Activated naive CD8-positive, alpha-beta T cell treated with anti-CD3 and anti-CD28 coated beads for 36 hours (primary cell): ENCODE data around the gene CST8. TPM values are rescaled to one million over a fixed set of nuclear protein-coding genes. Genes with fewer than 3 reads are reported as not detected.
A peak's percentile ranks its signal among the peaks of the same experiment; 100 is the strongest.

Experiments
- DNase-seq: peaks from one replicate; pipeline ENCODE4 v3.0.0; 2021
- H3K27ac Mint-ChIP-seq: one replicate; pipeline ENCODE4 v1.8.0; 2022; ENCODE audit warnings: mild to moderate bottlenecking, moderate library complexity, mixed read lengths
- H3K27me3 Mint-ChIP-seq: one replicate; pipeline ENCODE4 v1.8.0; 2022; ENCODE audit warnings: mild to moderate bottlenecking, mixed read lengths
- H3K36me3 Mint-ChIP-seq: one replicate; pipeline ENCODE4 v1.8.0; 2021; ENCODE audit warnings: mild to moderate bottlenecking, mixed read lengths
- H3K4me1 Mint-ChIP-seq: one replicate; pipeline ENCODE4 v1.8.0; 2021; ENCODE audit warnings: mixed read lengths
- H3K4me3 Mint-ChIP-seq: one replicate; pipeline ENCODE4 v1.8.0; 2022; ENCODE audit warnings: mild to moderate bottlenecking, moderate library complexity, mixed read lengths
- H3K9me3 Mint-ChIP-seq: one replicate; pipeline ENCODE4 v1.8.0; 2022; ENCODE audit warnings: mixed read lengths
- total RNA-seq, 2 experiments: library from RNA; stranded (reverse); gene quantifications; one replicate each; pipeline ENCODE4 v1.2.3, GENCODE V29; 2021

The CST8 gene, protein sequence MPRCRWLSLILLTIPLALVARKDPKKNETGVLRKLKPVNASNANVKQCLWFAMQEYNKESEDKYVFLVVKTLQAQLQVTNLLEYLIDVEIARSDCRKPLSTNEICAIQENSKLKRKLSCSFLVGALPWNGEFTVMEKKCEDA
- total RNA-seq, result not detected

DNA sequence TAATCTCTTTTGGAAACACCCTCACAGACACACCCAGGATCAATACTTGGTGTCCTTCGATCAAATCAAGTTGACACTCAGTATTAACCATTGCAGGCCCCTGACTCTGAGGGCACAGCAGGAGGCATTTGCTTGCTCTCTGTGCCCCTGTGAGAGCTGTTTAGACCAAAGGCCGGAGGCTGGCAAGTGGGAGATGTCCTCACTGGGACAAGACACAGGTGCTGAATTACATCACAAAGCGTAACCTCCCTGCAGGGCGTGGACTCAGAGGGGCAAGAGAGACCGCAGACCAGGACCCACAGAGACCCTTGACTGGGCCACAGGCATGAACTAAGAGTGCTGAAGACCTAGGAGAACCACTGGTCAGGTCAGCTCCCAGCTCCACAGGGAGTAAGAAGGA lies at the start of gene CST8:
TSS of gene CST8 (plus strand) at position 301 of the 400 bp plus-strand sequence. CDS start 551 bp downstream, outside the sequence.
- no peaks in the 10 kb centered on the region for H3K27me3 Mint-ChIP-seq
- H3K9me3 Mint-ChIP-seq, result peaks cover 2% of the 10 kb centered on the region

DNA sequence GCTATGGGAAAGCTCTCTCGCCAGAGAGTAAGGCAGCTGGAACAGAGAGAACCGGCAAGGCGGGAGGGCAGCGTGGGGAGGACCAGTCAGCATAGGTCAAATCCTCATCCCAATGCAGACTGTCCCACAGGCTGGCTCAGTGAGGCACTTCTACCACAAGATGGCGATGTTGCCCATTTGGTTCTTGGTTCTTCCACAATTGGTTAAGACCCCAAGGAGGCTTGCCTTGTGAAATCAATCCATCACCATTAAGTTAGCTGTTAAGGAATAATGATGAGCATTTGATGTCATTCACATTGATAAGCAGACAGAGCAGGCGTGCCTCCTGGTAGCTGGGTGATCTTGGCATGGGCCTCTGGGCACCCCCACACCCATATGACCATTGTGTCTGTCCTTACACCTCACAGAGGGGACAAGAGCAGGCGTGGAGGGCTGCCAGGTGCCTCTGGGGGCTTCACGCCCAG lies 49.0 kb upstream of the CST8 start:
- Mint-ChIP-seq H3K27ac (no peak overlapping the region), H3K36me3 (no peaks in the 10 kb centered on the region), H3K4me3 (no peak overlapping the region)

More for the DNA sequence above, at the start of gene CST8:
- Mint-ChIP-seq H3K4me1 (peaks cover 4% of the 10 kb centered on the region), H3K4me3 (no peak within 1 kb of the TSS), H3K27ac (no peak within 1 kb of the TSS), H3K36me3 (no peaks in the 10 kb centered on the region)
- DNase-seq, result no peak

DNA sequence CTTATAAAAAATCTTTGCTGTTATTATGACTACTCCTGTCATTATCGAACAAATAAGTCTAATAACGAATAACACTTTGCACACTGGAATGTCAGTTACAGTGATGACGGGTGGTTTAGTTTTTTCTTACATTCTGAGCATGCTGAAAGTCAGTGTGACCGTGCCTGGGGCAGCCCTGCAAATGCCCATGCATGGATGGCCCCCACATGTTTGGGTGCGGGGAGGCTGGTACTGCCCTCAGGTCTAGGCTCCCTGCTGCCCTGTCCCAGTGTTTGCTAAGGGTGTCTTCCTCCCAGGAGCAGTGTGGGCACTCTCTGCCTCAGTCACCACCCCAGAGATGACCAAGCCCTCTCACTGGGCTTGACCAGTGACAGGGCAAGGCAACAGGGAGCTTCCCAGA lies 48.5 kb upstream of the CST8 start:
- Mint-ChIP-seq H3K36me3 (no peaks in the 10 kb centered on the region), H3K27ac (no peak overlapping the region)
- DNase-seq, result no peak

More for the DNA sequence above, 49.0 kb upstream of the CST8 start:
- H3K9me3 Mint-ChIP-seq, result no peaks in the 10 kb centered on the region
- no peaks in the 10 kb centered on the region for H3K4me1 Mint-ChIP-seq
- DNase-seq, result peak; percentile 56
- no peaks in the 10 kb centered on the region for H3K27me3 Mint-ChIP-seq

DNA sequence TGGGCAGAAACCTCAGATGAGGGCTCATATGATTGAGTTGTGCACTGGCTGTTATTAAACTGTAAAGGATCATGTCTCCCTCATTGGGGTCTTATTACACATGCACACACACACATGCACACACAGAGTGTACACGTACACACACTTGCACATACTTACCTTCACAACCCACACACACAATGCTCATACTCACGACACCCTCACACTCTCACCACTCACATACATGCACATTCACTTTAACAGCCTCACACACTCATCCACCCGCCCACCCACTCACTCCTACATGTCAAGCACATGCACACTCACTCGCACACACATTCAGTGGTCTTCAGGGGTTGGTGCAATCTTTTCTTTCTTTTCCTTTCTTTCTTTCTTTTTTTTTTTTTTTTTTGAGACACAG lies 46.1 kb upstream of the CST8 start:
- Mint-ChIP-seq H3K27ac (no peak overlapping the region), H3K4me3 (no peak overlapping the region)

More for the DNA sequence above, 48.5 kb upstream of the CST8 start:
- Mint-ChIP-seq H3K27me3 (no peaks in the 10 kb centered on the region), H3K4me3 (no peak overlapping the region), H3K9me3 (no peaks in the 10 kb centered on the region), H3K4me1 (no peaks in the 10 kb centered on the region)

DNA sequence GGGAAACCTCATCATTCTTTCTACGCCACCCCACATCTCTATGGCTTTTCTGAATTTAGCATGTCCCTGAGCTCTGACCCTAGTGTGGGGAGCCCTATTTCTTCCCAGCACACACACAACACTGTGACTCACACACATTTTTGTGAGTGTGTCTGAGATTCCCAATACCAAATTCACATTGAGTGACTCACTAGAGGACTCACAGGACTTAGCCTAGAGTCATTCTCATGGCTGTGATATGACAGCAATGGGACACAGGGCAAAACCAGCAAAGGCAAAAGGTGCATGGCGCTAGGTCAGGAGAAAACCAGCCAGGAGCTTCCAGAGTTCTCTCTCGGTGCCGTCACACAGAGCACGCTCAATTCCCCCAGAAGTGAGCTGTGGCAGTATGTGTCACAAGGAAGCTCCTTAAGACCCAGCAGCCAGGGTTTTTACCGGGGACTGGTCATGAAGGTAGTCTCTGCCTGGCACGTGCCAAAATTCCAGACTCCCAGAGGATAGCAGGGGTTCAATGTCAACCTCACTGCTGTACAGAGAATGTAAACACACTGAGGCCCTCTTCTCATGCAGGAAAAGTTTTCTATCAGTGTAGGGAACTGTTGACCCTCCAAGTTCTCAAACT lies 45.2 kb upstream of the CST8 start:
- Mint-ChIP-seq H3K27ac (no peak overlapping the region), H3K4me1 (peaks cover 4% of the 10 kb centered on the region), H3K9me3 (no peaks in the 10 kb centered on the region), H3K36me3 (no peaks in the 10 kb centered on the region), H3K27me3 (no peaks in the 10 kb centered on the region), H3K4me3 (no peak overlapping the region)
- no peak for DNase-seq

More for the DNA sequence above, 46.1 kb upstream of the CST8 start:
- DNase-seq, result no peak
- peaks cover 4% of the 10 kb centered on the region for H3K4me1 Mint-ChIP-seq
- no peaks in the 10 kb centered on the region for H3K36me3 Mint-ChIP-seq
- H3K27me3 Mint-ChIP-seq, result no peaks in the 10 kb centered on the region
- no peaks in the 10 kb centered on the region for H3K9me3 Mint-ChIP-seq

DNA sequence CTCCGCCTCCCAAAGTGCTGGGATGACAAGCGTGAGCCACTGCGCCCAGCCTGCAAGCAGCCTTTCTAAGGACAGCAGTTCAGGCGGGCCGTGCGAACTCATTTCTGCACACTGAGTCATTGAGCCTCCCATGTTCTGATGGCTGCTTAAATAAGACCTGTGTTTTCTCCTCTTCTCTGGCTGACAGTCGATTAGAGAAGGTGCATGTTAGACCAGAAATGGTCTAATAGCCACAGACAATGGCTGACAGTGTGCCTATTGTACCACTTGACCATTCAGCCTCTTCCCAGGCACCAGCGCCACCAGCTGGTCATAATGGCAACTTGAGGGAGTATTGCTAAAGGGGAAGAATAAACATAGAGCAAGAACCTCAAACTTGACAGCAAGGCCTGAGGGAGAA lies 44.4 kb upstream of the CST8 start:
- no peaks in the 10 kb centered on the region for H3K27me3 Mint-ChIP-seq
- no peaks in the 10 kb centered on the region for H3K36me3 Mint-ChIP-seq
- H3K4me1 Mint-ChIP-seq, result peaks cover 4% of the 10 kb centered on the region
- no peaks in the 10 kb centered on the region for H3K9me3 Mint-ChIP-seq
- no peak overlapping the region for H3K4me3 Mint-ChIP-seq
- peak; percentile 20 for DNase-seq
- H3K27ac Mint-ChIP-seq, result no peak overlapping the region

DNA sequence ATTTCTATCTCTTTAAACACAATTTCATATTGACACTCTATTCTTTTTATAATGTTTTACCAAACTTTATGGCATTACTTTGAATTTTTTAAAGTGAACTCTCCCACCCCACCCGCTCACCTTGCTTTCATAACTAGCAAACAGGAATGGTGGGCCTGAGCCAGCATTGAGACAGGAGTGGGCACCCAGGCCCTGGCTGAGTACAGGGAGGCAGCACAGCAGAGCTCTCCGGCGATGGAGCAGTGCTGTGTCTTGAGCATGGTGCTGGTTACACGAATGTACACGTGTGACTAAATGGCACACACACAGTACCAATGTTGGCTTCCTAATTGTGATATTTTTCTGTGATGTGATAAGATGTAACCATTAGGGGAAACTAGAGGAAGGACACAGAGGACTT lies 42.8 kb upstream of the CST8 start:
- Mint-ChIP-seq H3K9me3 (no peaks in the 10 kb centered on the region), H3K4me1 (peaks cover 4% of the 10 kb centered on the region), H3K27me3 (no peaks in the 10 kb centered on the region), H3K4me3 (no peak overlapping the region), H3K27ac (no peak overlapping the region), H3K36me3 (no peaks in the 10 kb centered on the region)
- DNase-seq, result no peak

DNA sequence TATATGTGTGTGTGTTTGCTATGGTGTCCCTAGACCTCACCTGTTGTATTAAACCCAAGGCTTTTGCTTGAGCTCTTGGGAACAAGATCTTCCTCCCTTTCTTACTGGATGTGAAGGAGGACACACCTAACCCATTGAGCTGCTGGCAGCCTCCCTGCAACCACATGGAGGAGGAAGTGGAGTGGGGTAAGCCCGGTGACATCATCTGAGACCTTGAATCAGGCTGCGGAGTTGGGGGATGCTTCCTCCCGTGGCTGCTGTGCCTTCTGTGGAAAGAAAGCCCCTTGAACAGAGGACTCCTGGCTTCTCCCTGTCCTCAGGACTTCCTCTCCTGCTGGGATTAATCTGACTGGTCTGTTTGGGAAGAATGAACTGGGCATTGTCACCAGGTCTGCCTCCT lies 41.5 kb upstream of the CST8 start:
- no peak overlapping the region for H3K4me3 Mint-ChIP-seq
- no peak for DNase-seq
- H3K9me3 Mint-ChIP-seq, result no peaks in the 10 kb centered on the region
- H3K27ac Mint-ChIP-seq, result no peak overlapping the region
- H3K27me3 Mint-ChIP-seq, result no peaks in the 10 kb centered on the region
- H3K4me1 Mint-ChIP-seq, result peaks cover 4% of the 10 kb centered on the region
- H3K36me3 Mint-ChIP-seq, result no peaks in the 10 kb centered on the region

DNA sequence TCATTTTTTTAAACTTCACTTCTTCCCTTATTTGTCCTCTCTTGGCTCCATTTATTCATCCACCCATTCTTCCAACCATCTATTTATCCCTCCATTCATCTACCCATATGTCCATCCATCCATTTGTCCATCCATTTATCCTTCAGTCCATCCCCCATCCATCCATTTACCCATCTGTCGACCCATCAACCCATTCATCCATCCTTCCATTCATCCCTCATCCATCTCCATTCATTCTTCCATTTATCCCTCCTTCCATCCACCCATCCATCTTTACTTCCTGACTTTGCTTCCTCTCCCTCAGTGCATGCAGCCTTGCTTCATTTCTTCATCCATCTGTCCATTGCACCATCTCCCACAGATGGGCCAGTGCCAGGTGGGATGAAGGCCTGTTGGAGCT lies 40.0 kb upstream of the CST8 start:
- Mint-ChIP-seq H3K9me3 (no peaks in the 10 kb centered on the region), H3K27me3 (no peaks in the 10 kb centered on the region), H3K36me3 (no peaks in the 10 kb centered on the region), H3K27ac (no peak overlapping the region), H3K4me3 (no peak overlapping the region), H3K4me1 (peaks cover 6% of the 10 kb centered on the region)
- DNase-seq, result no peak

DNA sequence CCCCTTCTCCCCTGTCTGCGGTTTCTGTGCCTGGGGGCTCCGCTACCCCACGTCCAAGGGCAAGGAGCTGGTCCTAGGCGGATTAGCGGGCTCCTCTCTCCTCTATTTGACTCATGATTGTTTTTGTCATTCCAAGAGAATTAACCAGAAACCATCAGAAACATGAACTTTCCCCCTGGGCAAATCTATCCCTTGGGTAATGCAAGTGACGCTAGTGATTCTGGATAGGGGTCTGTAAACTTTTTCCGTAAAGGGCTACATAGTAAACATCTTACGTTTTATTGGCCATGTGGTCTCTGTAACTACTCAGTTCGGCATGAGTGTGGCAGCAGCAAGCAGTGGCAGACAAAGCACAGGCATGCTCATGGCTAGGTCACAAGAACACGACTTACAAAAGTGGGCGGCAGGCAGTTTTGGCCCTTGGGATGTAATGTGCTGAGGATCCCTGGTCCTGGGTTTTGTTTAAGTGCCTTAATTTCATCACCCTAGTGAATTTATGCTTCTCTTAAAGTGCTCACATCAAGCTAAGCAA lies 38.9 kb upstream of the CST8 start:
- Mint-ChIP-seq H3K9me3 (no peaks in the 10 kb centered on the region), H3K36me3 (no peaks in the 10 kb centered on the region), H3K4me3 (no peak overlapping the region), H3K4me1 (peaks cover 16% of the 10 kb centered on the region), H3K27me3 (no peaks in the 10 kb centered on the region), H3K27ac (no peak overlapping the region)
- DNase-seq, result no peak

DNA sequence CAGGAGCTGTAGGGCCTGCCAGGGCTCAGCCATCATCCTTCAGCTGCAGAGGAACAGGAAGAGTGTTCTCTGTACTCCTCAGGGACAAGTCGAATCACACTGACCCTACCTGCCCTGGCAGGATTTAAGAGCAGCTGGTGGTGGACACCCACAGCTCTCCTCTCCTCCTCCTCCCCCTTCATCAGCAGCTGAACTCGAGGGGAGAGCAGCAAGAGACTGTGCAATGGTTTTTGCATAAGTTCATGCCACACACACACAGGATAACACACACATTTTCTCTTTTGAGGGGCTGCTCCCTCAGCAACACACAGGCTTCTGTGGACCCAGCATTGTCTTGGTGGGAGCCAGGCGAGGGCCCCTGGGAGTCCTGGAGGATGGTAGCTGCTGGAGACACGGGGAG lies 38.1 kb upstream of the CST8 start, which contains the start of gene CST11:
TSS of gene CST11 (minus strand) at position 101 of the 400 bp plus-strand sequence. CDS start at position 36, 65 bp downstream.
- Mint-ChIP-seq H3K36me3 (no peaks in the 10 kb centered on the region), H3K27ac (no peak within 1 kb of the TSS), H3K4me3 (no peak within 1 kb of the TSS), H3K4me1 (peaks cover 16% of the 10 kb centered on the region), H3K27me3 (no peaks in the 10 kb centered on the region), H3K9me3 (no peaks in the 10 kb centered on the region)
- DNase-seq, result no peak

DNA sequence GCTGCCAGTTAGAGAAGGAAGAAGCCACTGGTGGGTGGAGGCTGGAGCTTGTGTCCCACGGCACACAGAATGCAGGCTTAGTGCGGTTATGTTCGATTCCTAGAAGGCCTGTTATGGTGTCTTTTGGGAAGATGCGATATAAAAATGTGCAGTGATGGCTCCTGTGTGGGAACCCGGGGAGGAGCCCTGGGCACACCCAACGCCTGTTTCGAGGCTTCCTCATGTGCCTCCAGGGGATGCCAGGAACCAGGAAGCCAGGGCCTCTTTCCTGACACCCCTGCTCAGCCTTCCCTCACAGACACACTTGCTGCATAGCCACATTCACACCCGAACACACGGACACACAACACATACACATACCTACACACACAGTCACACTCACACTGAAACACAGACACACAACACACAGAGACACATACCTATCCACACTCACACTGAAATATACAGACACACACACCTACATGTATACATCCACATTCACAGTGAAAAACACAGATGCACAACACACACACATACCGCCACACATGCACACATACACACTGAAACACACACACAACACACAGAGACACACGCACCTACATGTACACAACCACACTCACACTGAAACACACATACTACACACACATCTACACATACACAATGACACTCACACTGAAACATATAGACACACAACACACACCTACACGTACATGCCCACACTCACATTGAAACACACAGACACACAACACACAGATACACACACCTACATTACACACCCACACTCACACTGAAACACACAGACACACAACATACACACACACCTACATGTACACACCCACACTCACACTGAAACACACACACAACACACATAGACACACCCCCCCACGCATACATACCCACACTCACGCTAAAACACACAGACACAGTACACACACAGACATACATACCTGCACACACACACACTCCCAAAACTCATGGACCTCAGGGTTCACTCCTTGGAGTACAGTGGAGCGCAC lies 37.1 kb upstream of the CST8 start:
- peaks cover 16% of the 10 kb centered on the region for H3K4me1 Mint-ChIP-seq
- no peak for DNase-seq
- H3K36me3 Mint-ChIP-seq, result no peaks in the 10 kb centered on the region
- H3K4me3 Mint-ChIP-seq, result no peak overlapping the region
- H3K27me3 Mint-ChIP-seq, result no peaks in the 10 kb centered on the region
- H3K9me3 Mint-ChIP-seq, result no peaks in the 10 kb centered on the region
- no peak overlapping the region for H3K27ac Mint-ChIP-seq

DNA sequence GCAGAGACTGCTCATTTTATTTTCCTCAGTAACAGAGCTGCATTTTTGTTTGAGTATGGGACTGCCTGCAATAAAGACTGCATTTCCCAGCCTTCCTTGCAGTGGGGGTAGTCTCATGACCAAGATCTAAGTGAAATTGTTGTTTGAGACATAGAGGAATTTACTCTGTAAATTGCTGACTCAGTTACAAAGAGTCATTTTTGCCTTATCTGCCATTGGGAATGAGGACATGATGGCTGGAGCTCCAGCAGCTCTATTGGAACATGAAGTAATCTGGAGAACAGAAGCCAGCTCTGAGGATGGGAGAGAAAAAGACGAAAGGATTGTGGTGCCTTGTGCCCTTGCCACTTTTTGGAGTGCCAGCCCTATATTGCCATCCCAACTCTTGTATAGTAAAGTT lies 36.1 kb upstream of the CST8 start:
- Mint-ChIP-seq H3K9me3 (no peaks in the 10 kb centered on the region), H3K36me3 (no peaks in the 10 kb centered on the region)

DNA sequence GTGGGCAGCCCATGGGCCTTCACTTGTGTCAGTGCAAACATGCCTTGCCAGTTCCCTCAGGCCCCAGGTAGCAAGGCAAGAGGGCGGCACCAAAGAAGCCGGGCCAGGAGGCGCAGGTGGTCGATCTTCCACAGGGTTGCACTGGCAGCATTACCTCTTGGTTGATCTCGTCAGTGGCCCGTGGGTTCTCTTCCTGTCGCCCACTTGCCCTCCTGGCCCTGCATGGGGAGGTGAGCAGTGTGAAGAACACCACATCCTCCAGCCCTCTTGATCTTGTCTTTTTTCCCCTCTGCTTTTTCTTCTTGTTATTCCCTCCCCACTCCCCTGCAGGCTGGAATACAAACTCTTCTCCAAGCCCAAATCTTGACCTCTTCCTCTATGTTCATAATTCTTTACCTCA lies 35.3 kb upstream of the CST8 start:
- DNase-seq, result no peak
- Mint-ChIP-seq H3K27me3 (no peaks in the 10 kb centered on the region), H3K36me3 (no peaks in the 10 kb centered on the region), H3K9me3 (no peaks in the 10 kb centered on the region), H3K27ac (no peak overlapping the region), H3K4me3 (no peak overlapping the region), H3K4me1 (peaks cover 11% of the 10 kb centered on the region)

More for the DNA sequence above, 36.1 kb upstream of the CST8 start:
- DNase-seq, result no peak
- Mint-ChIP-seq H3K4me3 (no peak overlapping the region), H3K4me1 (peaks cover 11% of the 10 kb centered on the region), H3K27ac (no peak overlapping the region), H3K27me3 (no peaks in the 10 kb centered on the region)

DNA sequence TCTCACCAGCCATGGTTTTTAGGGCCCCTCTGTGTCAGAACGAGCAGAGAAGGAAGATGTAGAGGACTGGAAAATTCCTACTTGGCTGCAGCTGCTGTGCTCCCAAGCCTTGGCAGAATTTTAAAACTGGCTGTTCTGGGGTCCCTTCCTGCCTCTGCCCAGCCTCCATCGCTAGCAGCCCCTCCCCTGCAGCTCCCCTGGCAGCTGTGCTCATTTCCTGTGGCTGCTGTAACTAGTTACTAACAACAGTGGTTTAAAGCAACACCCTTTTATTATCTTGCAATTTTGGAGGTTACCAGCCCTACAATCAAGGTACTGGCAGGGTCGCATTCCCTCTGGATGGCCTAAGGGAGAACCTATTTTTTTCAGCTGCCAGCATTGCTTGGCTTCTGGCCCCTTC lies 34.5 kb upstream of the CST8 start:
- no peak for DNase-seq
- peaks cover 14% of the 10 kb centered on the region for H3K4me1 Mint-ChIP-seq
- no peaks in the 10 kb centered on the region for H3K27me3 Mint-ChIP-seq
- no peak overlapping the region for H3K27ac Mint-ChIP-seq
- H3K9me3 Mint-ChIP-seq, result no peaks in the 10 kb centered on the region
- no peaks in the 10 kb centered on the region for H3K36me3 Mint-ChIP-seq
- H3K4me3 Mint-ChIP-seq, result no peak overlapping the region
